HG03280 (cell line): ENCODE results near the gene PIP4K2B.
A peak's percentile ranks its signal among the peaks of the same experiment; 100 is the strongest.

ENCODE experiments used
- ATAC-seq: cut with Tn5 transposase; IDR thresholded peaks from one replicate; pipeline ENCODE4 v1.9.1; 2021; ENCODE audit warnings: mild to moderate bottlenecking, moderate library complexity; ENCODE audit not compliant: unreplicated experiment

The PIP4K2B gene

DNA sequence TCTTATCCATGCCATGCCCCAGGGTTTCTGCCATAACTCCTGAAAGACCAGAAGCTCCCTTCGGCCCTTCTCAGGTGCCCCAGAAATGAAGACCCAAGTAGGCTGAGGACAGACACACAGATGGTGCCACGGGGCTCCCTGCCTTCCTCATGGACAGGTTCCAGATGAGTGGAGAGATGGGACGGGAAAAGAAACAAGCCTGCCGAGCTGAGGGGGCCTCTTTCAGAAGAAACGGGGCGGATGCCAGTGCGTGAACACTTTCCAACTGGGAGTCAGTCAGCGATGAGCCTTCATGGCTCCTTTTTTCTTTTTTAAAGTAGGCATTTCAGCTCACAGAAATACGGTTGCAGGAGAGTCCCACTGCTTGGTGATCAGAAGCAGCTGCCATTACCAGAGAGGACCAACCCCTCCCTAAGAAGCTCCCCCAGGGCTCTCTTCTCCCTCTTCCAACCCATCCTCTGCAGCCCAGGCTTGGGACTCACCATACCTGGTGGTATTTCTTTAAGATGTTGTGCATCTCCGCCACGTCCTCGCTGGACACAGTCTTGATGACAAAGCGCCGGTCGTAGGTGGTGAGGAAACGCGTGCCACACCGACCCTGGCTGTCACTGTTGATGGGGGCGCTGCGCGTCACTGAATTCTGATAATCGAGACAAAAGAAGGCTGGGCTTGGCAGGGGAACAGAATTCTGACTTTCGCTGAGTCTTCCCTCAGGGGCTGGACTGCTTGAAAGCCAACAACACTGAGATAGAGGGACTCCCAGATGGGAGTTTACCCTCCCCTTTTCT is 19.2 kb downstream of the PIP4K2B start:
- no peak for ATAC-seq

DNA sequence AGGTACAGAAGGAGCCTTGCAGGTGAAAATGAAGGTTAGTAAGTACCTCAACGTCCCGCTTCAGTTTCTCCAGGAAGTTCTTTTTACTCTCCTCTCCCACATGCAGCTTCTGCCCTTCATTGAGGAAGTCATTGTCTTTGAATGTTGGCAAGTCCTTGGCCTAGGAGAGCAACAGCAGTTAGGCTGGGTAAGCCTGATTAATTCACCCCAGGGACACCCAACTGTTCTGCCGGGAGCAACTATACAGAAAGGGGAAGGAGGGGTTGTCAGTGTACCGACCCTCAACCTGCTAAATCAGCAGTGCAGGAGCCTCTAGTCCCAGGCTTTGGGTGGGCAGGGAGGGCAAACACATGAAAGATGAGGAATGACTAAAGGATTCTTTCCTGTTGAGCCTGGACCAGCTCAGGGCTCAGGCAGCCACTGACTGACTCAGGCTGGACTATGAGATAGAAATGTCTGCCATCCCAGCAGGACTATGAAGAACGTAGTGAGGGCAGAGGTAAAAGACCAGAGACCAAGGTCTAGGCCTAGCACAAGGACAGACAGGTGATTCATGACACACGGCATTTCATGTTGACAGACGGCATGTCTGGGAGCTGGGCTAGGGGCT is 21.6 kb downstream of the PIP4K2B start:
- ATAC-seq = no peak

- ATAC-seq = no peak
Measured at GRCh38 chr17:38773258-38773657, 26.1 kb downstream of the PIP4K2B start.

DNA sequence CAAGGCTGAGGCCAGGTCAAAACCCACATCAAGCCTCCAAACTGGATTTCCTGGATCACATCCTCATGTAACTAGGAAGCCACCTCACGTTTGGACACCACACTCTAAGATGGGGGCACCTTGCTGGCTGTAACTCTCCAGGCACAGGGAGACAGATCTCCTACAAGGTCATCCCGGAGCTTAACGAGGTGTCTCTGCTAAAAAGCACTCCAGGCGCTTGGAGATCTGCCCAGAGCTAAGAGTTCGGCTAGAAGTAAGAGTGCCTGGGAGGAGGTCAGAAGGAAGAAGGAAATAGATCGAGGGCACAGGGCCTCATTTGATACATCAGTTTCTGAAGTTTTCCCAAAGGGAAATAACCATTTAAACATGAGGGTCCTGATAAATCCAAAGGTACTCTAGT is 30.9 kb downstream of the PIP4K2B start:
- ATAC-seq = no peak

- no peak for ATAC-seq
Measured at GRCh38 chr17:38766341-38766740, 33.0 kb downstream of the PIP4K2B start.

DNA sequence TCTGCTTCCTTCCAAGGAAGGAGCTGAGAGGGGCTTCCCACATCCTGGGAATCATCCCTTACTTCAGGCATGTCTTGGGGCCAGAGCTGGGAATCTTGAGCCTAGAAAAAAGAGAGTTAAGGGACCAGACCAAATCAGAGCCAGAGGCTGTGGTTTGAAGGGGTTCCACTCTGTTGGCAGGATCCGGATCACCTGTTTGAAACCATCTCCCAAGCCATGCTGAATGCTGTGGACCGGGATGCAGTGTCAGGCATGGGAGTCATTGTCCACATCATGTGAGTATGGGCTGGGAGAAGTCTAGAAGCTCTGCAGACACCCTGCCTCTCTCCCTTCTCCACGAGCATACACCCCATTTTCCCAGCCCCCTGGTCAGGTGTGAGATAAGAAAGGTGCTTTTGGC is 37.1 kb downstream of the PIP4K2B start:
- ATAC-seq = no peak

DNA sequence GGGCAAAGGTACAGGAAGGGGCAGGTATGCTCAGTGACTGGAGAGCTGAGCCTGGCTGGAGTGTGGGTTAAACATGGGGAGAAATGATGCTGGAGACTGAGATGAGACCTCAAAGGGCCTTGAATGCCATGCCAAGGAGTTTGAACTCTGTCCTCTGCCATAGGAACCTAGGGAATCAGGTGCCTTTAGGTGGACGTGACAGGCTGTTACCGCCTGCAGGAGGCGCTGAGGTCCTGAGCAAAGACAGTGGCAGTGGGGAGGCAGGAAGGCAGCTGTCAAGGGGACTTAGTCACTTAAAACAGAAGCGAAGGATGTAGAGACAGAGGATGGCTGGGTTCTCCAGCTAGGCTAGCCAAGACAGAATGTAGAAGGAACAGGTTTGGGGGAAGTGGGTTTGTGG is 37.7 kb downstream of the PIP4K2B start:
- no peak for ATAC-seq

- ATAC-seq = no peak
Measured at GRCh38 chr17:38753071-38753506, 46.3 kb downstream of the PIP4K2B start.

- ATAC-seq = peak; percentile 74
Measured at GRCh38 chr17:38752308-38753070, 46.9 kb downstream of the PIP4K2B start, which contains the start of gene PSMB3. TSS of gene PSMB3 (plus strand) at chr17:38752741. CDS start at chr17:38752827, 86 bp downstream.

- peak; percentile 43 for ATAC-seq
Measured at GRCh38 chr17:38751808-38752307, 47.5 kb downstream of the PIP4K2B start.

DNA sequence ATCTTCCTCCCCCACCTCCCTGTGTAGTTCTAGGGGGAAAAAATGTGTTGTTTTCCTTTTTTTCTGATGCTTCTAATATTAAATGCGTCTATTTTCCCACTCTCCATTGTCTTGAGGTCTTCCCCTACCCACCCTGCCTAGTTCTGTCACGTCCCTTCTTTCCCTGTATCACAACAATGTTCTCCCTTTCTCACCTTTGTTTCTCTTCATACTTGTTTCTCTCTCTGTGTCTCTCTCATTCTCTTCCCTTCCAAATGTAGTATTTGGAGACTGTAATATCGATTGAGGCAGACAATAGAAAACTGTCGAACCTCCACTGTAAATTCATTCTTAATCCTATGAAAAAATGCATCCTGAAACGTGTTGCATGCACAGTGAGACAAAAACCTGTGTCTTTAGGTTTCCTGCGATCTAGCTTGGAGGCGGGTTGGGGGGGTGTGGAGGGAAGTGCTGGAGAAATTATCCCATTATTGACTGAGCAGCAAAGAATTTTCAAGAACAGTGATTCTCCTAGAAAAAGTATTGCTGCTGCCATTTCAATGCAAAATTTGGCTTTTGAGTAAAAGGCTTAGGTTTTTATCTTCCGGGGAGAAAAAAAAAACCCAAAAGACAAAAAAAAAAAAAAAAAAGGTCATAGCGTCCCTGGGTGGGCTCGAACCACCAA is 48.1 kb downstream of the PIP4K2B start:
- ATAC-seq = no peak

DNA sequence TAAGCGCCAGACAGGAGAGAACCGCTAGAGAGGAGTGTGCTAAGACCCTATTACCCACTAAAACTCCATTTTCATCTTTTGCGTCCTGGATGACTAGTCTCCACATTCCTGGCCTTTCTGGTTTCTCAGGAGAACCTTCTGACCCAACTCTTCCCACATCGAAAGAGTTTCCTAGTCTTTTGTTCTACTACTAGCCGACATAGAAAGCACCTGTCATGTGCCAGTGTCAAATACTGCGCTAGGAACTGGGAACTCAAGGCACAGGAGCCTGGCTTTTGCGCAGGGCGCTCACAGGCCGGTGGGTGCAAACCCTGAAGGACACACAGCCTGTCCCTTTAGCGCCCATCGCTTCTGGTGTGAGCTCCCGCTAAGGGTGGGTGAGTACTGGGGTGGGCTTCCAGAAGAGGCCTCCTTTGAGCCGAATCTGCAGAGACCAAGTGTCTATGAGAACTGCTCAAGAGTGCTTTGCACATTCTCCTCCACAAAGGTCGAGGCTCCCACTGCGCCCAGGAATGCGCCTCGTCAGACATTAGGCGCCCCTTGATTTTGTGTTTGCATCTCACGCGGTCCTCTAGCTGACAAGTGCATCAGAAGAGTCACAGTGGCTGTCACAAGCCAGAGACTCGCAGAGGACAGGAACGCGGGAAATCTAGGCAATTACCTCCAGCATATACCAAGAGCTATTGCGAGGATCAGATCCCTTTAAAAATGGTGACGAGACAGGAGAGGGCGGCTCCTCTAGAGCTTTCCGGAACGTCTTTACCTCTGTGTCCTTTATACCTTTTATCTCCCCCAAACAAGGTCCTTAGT is 48.8 kb downstream of the PIP4K2B start:
- no peak for ATAC-seq

DNA sequence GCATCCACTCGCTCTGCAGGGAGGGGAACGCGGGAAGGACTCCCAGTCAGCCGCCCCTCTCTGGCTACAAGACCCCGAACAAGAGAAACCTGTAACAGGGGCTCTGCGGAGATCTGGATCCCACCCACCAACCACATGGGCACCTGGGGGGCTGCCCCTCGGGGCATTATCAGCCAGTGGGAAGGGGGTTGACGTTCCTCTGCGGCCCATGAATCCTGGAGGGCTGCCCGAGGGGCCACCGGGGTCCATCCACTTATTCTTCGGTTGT is 49.4 kb downstream of the PIP4K2B start:
- no peak for ATAC-seq

- ATAC-seq = no peak
Measured at GRCh38 chr17:38749223-38750043, 49.9 kb downstream of the PIP4K2B start.

DNA sequence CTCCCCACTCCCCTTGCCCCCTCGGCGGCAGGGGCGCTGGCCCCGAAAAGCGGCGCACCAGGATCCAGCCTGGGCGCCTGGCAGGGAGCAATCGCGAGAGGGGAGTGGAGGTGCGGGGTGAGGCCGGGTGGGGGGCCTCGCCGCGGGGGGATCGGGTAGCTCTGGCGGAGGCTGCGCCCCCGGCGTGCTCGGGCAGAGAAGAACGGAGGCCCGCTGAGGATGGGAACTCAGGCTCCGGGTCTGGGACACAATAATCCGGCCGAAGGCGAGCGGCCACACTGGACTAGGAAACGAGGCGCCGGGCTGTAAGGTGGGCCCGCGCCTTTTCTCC is 50.5 kb downstream of the PIP4K2B start:
- ATAC-seq = no peak

- no peak for ATAC-seq
Measured at GRCh38 chr17:38748149-38748891, 51.0 kb downstream of the PIP4K2B start, which contains the start of gene PCGF2. TSS of gene PCGF2 (minus strand) at chr17:38748336. CDS start at chr17:38740402, 7,934 bp downstream.

- ATAC-seq = no peak
Measured at GRCh38 chr17:38747463-38748148, 51.8 kb downstream of the PIP4K2B start.

DNA sequence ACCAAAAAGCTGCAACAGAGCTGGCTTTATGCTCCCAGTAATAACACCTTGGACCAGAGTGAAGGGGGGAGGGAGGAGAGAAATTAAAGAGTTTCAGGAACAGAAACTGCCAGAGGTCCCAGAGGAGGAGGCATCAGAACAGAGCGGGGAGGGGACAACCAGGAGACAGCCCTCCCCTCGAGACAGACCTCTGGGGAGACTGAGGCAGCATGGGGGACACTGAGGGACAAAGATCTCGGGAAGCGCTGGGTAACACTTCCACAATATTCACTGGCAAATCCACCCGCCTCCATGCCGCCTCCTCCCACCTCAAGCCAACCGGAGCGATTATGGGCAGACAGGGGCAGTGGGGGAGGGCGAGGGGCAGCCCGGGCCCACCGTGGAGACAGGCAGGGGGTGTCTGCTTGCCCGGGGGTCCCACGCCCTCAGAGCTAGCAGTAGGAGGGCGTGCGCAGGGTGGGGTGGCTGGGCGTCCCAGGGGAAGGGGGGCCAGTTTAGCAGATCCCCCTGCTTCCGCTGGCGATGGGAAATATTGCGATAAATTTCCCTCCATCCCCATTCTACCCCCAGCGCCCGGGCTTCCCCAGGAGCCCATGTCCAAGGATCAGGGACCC is 52.4 kb downstream of the PIP4K2B start:
- no peak for ATAC-seq
